ENCODE results near the gene IGFBP6.
A peak's percentile ranks its signal among the peaks of the same experiment; 100 is the strongest.

Gene IGFBP6

DNA sequence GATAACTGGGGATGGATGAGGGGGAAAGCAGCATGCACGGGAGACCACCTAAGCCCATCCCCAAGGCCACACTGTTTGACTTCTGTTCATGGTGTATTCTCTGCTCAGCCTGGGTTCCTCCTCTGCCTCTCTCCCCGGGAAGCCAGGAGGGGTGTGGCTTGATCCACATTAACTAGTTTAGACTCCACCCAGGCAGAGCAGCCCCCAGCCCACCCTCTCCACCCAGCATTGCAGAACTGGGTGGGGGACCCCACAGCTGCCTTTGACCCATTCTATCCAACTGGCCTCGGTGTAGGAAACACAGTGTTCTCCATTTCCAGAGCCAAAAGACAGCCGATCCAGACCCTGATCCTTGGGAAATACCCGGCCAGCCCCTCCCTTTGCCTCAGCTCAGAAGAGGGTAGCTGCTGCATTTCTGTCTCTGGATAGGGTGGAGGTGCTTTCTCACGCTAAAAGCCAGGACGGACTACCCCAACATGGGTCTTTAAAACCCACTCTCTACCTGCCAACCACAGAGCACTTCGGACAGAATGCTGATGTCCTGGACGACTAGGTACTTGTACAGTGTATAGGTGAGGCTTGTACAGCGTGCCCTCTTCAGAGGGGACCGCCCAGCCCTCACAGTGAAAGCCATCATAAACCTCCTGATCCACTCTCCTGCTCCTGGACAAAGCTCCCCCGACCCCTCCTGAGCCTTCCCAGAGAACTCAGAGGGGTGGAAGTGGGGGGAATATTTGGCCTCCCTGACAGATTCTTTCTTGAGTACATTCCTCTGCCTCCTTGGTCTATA, 27.7 kb upstream of the IGFBP6 start:
- H3K4me1 Mint-ChIP-seq: peaks cover 42% of the 10 kb centered on the region
- peaks cover 44% of the 10 kb centered on the region for H3K36me3 Mint-ChIP-seq (ENCODE audit: insufficient read depth)

DNA sequence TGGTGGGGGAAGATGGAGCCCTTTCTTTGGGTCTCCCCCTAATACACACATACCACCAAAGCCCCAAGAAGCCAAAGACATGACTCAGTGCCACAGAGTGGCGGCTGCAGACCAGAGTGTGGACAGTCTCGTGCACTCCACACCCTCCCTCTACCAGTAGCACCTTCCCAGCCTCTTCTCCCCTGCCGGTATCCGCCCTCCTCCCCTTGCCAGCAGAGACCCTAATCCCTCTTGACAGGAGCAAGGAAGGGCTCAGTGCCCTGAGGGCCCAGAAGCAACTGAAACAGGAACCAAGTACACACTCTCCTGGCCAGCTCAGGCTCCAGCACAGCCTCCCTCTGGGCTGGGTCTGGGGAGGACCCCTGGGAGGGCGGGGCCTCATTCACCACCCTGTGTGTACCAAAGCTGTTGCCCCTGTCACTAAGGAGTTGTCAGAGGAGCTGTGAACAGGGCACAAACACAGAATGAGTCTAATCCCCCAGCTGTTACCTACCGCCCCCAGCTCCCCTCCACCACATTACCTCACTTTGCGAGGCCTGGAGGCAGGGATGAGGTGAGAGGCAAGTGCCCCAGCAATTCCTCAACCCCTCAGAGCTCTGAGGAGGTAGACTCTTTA, 26.5 kb upstream of the IGFBP6 start:
- ATAC-seq (replicated peaks; ENCODE audit: extremely low read depth, poor library complexity, severe bottlenecking) (no peak), DNase-seq (ENCODE audit: low spot score in 2 of 2) (no peak)
- Mint-ChIP-seq H3K4me3 (no peak overlapping the region), H3K27me3 (no peaks in the 10 kb centered on the region), H3K27ac (ENCODE audit: low read depth) (peak overlapping the region; percentile 22), H3K36me3 (ENCODE audit: insufficient read depth) (peaks cover 52% of the 10 kb centered on the region), H3K4me1 (peaks cover 37% of the 10 kb centered on the region), H3K9me3 (no peaks in the 10 kb centered on the region)

More for the DNA sequence above, 27.7 kb upstream of the IGFBP6 start:
- Mint-ChIP-seq H3K9me3 (no peaks in the 10 kb centered on the region), H3K4me3 (no peak overlapping the region), H3K27ac (ENCODE audit: low read depth) (peak overlapping the region; percentile 41), H3K27me3 (no peaks in the 10 kb centered on the region)
- no peak for DNase-seq (ENCODE audit: low spot score in 2 of 2)
- ATAC-seq (replicated peaks; ENCODE audit: extremely low read depth, poor library complexity, severe bottlenecking): no peak

DNA sequence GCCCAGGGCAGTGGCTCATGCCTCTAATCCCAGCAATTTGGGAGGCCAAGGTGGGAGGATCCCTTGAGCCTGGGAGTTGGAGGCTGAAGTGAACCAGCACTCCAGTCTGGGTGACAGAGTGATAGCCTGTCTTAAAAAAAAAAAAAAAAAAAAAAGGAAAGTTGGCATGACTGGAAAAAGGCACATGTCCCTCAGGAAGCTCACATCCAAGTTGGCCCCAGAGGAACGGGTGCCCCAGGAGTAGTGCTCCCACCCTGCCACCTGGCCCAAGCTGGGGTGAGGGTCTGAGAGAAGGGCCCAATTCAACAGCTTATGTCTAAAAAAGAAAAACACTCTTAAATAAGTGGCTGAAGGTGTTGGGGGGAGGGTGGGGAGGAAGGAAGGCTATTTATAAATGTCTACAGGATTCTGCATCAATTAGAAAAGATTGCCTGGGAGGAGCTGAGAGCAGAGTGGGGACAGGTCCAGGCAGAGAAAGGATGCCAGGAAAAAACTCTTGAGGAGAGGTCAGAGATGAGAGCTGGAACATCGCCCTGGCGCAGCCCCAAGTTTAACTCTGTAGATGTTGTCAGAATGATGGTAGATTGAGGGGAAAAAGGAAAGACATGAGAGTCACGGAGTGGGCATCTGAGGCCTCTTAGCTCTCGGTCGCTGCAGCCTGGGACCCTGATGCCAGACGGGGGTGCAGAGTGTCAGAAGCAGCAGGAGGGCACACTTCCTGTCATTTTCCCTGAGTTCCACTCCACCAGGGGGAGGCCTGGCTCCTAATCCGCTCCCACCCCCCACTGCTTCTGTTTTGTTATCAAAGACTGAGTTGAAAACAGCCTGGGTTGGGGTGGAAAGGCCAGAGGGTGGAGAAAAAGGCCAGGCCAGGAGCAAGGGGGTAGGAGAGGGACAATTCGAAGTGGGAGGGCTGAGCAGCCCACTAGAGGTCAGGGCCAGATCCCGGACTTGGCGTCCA, 25.6 kb upstream of the IGFBP6 start:
- Mint-ChIP-seq H3K4me3 (no peak overlapping the region), H3K4me1 (peaks cover 35% of the 10 kb centered on the region)

DNA sequence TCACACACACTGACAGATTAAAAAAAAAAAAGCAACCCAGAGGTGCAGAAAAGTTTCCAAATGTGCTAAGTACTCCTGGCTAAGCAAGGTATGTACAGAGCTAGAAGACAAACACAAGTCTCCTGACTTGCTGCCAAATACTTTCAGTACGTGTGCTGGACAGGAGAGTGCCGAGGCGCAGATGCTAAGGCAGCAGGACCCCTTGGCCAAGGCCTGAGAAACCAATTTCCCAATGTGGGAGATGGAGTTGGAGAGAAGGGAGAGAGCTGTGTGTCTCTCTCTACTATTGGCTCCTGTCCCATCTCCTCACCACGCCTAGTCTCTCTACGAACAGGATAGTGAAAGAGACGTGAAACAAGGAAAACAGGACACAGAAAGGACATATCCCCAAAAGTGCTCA, 23.6 kb upstream of the IGFBP6 start:
- no peak overlapping the region for H3K27ac Mint-ChIP-seq (ENCODE audit: low read depth)
- ATAC-seq (replicated peaks; ENCODE audit: extremely low read depth, poor library complexity, severe bottlenecking) (no peak), DNase-seq (ENCODE audit: low spot score in 2 of 2) (no peak)
- no peak overlapping the region for H3K4me3 Mint-ChIP-seq
- peaks cover 50% of the 10 kb centered on the region for H3K36me3 Mint-ChIP-seq (ENCODE audit: insufficient read depth)
- H3K9me3 Mint-ChIP-seq: no peaks in the 10 kb centered on the region
- peaks cover 49% of the 10 kb centered on the region for H3K4me1 Mint-ChIP-seq
- no peaks in the 10 kb centered on the region for H3K27me3 Mint-ChIP-seq

More for the DNA sequence above, 25.6 kb upstream of the IGFBP6 start:
- Mint-ChIP-seq H3K36me3 (ENCODE audit: insufficient read depth) (peaks cover 54% of the 10 kb centered on the region), H3K27me3 (no peaks in the 10 kb centered on the region), H3K9me3 (no peaks in the 10 kb centered on the region), H3K27ac (ENCODE audit: low read depth) (peak overlapping the region; percentile 22)
- no peak for ATAC-seq (replicated peaks; ENCODE audit: extremely low read depth, poor library complexity, severe bottlenecking)
- DNase-seq (ENCODE audit: low spot score in 2 of 2): no peak

DNA sequence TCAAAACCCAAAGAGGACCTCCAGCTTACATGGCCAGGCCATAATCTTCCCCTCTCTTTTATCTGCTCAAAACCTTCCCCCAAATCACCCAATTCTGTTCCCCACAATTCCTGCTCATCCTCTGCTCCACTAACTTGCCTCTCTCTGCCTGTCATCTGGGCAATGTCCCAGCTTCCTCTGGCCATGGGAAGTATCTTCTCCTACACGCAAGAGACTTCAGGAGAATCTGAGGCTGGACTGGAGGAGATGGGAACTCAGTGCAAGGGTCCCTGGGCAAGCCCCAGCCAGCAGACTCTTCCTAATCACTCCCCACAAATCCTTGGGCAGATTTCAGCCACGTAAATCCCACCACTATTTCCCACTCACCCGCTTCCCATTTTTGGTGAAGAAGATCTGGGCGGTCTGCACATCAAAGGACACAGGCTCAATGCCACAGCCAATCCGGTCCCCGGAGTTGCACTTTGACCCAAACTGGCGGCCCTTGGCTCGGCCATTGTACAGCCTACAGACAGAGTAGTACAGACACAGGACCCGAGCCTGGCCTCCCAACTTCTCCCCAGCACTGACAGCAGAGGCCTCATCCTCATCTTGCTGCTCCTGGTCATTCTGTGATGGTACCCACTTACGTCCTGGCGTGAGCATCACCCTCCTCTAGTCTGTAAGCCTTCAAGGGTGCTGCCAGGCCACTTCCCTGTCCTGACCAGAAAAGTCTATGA, 23.0 kb upstream of the IGFBP6 start:
- peaks cover 50% of the 10 kb centered on the region for H3K36me3 Mint-ChIP-seq (ENCODE audit: insufficient read depth)
- no peaks in the 10 kb centered on the region for H3K9me3 Mint-ChIP-seq

DNA sequence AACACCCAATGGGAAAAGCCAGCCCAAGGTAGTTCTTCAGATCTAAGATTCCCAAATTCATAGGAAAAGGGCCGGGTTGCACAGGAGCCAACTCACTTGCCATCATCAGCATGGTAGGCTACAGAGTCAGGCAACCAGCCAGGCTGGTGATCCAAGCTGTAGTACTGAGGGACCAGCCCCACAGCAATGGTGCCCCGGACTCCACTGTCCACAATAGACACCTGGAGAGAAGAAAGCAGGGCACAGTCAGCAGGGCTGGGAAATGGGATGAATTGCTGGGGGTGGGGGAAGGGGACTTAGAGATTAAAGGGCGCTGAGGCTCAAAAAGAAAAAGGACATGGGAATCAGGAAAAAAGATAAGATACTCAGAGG, 22.5 kb upstream of the IGFBP6 start:
- no peaks in the 10 kb centered on the region for H3K9me3 Mint-ChIP-seq

More for the DNA sequence above, 23.0 kb upstream of the IGFBP6 start:
- DNase-seq (ENCODE audit: low spot score in 2 of 2) (no peak), ATAC-seq (replicated peaks; ENCODE audit: extremely low read depth, poor library complexity, severe bottlenecking) (no peak)
- Mint-ChIP-seq H3K27ac (ENCODE audit: low read depth) (no peak overlapping the region), H3K27me3 (no peaks in the 10 kb centered on the region), H3K4me1 (peaks cover 54% of the 10 kb centered on the region), H3K4me3 (no peak overlapping the region)

DNA sequence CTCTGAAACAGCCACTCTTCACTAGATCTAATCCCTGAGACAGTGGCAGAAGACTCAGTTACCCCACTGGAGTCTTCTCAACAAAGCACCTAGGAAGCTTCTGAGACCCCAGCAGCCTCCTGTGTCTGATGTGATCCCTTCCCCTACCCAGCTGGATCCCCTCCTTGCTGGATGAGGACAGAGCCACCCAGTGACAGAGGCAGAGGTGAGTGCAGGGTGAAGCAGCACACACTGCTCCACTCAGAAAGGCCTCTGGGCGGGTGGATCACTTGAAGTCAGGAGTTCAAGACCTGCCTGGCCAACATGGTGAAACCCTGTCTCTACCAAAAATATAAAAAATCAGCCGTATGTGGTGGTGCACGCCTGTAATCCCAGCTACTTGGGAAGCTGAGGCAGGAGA, 21.0 kb upstream of the IGFBP6 start:
- DNase-seq (ENCODE audit: low spot score in 2 of 2) (no peak), ATAC-seq (replicated peaks; ENCODE audit: extremely low read depth, poor library complexity, severe bottlenecking) (no peak)
- Mint-ChIP-seq H3K27ac (ENCODE audit: low read depth) (no peak overlapping the region), H3K9me3 (no peaks in the 10 kb centered on the region), H3K4me1 (peaks cover 62% of the 10 kb centered on the region), H3K36me3 (ENCODE audit: insufficient read depth) (peaks cover 36% of the 10 kb centered on the region), H3K4me3 (no peak overlapping the region), H3K27me3 (no peaks in the 10 kb centered on the region)

More for the DNA sequence above, 22.5 kb upstream of the IGFBP6 start:
- ATAC-seq (replicated peaks; ENCODE audit: extremely low read depth, poor library complexity, severe bottlenecking): no peak
- no peak overlapping the region for H3K4me3 Mint-ChIP-seq
- H3K36me3 Mint-ChIP-seq (ENCODE audit: insufficient read depth): peaks cover 49% of the 10 kb centered on the region
- no peaks in the 10 kb centered on the region for H3K27me3 Mint-ChIP-seq
- no peak for DNase-seq (ENCODE audit: low spot score in 2 of 2)
- no peak overlapping the region for H3K27ac Mint-ChIP-seq (ENCODE audit: low read depth)
- H3K4me1 Mint-ChIP-seq: peaks cover 60% of the 10 kb centered on the region

DNA sequence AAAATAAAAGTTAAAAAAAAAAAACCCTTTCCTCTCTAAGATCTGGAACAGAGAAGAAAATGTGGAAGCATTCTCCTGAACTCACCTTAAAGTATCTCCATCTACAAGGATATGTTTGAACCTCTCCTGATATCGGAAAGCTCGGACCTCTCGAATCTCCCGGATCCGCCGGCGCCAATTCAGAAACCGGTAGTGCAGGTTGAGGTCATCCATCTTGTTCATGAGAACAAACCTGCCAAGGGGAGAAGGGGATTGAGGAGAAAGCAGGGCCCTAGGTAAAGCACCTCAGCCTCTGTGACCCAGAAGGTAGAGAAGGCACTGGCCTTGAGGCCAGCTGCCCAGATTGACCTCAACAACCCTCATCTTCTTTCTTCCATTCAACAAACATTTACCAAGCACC, 20.4 kb upstream of the IGFBP6 start:
- no peak for ATAC-seq (replicated peaks; ENCODE audit: extremely low read depth, poor library complexity, severe bottlenecking)
- no peak overlapping the region for H3K27ac Mint-ChIP-seq (ENCODE audit: low read depth)
- peaks cover 58% of the 10 kb centered on the region for H3K4me1 Mint-ChIP-seq
- DNase-seq (ENCODE audit: low spot score in 2 of 2): no peak
- peak overlapping the region; percentile 96 for H3K4me3 Mint-ChIP-seq
- H3K27me3 Mint-ChIP-seq: no peaks in the 10 kb centered on the region
- peaks cover 33% of the 10 kb centered on the region for H3K36me3 Mint-ChIP-seq (ENCODE audit: insufficient read depth)
- no peaks in the 10 kb centered on the region for H3K9me3 Mint-ChIP-seq

DNA sequence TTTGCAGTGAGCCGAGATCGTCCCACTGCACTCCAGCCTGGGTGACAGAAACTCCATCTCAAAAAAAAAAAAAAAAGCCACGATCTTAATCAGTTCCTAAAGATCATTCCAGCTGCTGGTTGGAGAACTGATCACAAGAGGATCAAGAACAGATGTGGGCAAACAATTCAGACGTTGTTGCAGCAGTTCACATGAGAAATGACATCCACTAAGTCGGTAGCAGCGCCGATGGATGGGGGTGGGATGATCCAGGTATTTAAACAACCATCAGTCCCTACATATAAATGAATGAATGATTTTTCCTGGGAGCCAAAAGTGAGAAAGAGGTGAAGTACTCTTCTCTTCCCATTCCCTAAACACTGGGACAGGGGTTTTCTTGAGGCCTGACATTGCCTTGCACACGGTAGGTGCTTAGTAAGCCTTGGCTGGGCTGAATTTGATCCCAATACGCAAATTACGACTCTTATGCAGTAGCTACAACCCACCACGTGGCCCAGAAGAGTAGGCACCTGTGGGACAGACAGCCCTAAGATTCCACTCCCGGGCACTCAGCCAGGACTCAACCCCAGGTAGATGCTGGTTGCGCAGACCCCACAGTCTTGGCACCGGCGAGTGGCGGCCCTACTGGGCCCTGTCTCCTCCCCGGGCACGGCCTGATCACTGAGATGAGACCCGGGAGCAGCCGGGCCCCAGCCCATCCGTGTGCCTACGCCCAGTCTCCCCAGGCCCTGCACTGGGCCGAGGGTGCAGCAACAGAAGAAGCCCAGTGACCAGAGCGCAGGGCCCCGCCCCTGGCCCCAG, 18.8 kb upstream of the IGFBP6 start:
- H3K27me3 Mint-ChIP-seq: no peaks in the 10 kb centered on the region
- H3K9me3 Mint-ChIP-seq: no peaks in the 10 kb centered on the region
- ATAC-seq (replicated peaks; ENCODE audit: extremely low read depth, poor library complexity, severe bottlenecking) (peak; percentile 50), DNase-seq (ENCODE audit: low spot score in 2 of 2) (no peak)
- peak overlapping the region; percentile 97 for H3K27ac Mint-ChIP-seq (ENCODE audit: low read depth)
- peak overlapping the region; percentile 96 for H3K4me3 Mint-ChIP-seq
- H3K36me3 Mint-ChIP-seq (ENCODE audit: insufficient read depth): peaks cover 28% of the 10 kb centered on the region
- peaks cover 51% of the 10 kb centered on the region for H3K4me1 Mint-ChIP-seq

DNA sequence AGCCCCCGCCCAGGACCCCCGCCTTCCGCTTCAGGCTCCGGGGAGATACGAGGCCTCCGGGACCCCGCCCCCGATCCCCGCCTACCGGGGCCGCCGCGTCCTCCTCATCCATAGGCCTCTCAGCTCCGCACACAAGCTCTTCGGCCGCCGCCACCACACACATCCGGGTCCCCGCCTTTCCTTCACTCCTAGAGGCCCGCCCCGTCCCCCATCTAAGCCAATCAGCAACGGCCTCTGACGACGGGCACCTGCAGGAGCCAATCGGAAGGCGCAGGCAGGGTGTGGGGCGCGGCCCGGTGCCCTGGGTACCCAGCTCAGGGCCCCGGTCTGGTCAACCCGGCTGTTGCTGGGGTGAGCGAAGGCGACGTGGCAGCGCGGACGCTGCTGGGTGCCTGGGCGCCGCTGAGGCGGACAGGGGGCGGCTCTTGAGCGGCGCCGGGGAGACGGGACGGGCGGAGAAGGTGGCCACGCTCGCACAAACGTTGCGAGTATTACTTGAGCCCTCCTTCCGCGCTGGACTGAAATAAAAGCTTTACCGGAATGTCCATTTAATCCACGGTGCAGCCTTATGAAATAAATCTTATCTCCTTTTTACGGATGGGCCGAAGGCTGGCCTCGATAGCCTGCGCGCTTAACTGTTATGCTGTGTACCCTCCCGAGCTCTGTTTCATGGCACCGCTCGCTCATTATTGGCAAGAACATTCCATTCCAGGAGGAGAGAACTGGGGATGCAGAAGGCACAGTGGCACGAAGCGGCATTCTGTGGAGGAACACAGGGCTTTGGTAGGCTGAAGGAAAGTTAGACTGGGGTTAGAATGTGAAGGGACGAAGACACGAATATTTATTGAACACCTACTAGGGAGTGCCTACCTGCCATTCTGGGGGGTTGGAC, 18.0 kb upstream of the IGFBP6 start, which contains the start of gene SPRYD3:
TSS of gene SPRYD3 (minus strand) at position 165 of the 892 bp plus-strand sequence. CDS start at position 108, 57 bp downstream.
- ATAC-seq (replicated peaks; ENCODE audit: extremely low read depth, poor library complexity, severe bottlenecking): peak; percentile 99
- H3K4me1 Mint-ChIP-seq: peaks cover 44% of the 10 kb centered on the region
- peak within 1 kb of the TSS; percentile 96 for H3K4me3 Mint-ChIP-seq
- no peaks in the 10 kb centered on the region for H3K9me3 Mint-ChIP-seq
- no peaks in the 10 kb centered on the region for H3K27me3 Mint-ChIP-seq
- H3K27ac Mint-ChIP-seq (ENCODE audit: low read depth): peak within 1 kb of the TSS; percentile 97
- DNase-seq (ENCODE audit: low spot score in 2 of 2): peak; percentile 95 to 97
- peaks cover 20% of the 10 kb centered on the region for H3K36me3 Mint-ChIP-seq (ENCODE audit: insufficient read depth)

Measured in central memory CD8-positive, alpha-beta T cell (primary cell).